SU-DHL-6 (cell line): ENCODE data around the gene COG6.

Source experiments
- H2AFZ ChIP-seq: fragments of 200-600 bp; sonication (generic); 2 replicates; pipeline ENCODE4 v1.6.1; 2014; ENCODE audit warnings: low read depth, mild to moderate bottlenecking, moderate library complexity, mixed read lengths, antibody characterized with exemption, low read length; ENCODE audit not compliant: severe bottlenecking
- H3F3A ChIP-seq: fragments of 200-600 bp; shearing (Covaris generic); 2 replicates; pipeline ENCODE4 v1.6.0; 2016; ENCODE audit warnings: antibody characterized with exemption, mild to moderate bottlenecking; ENCODE audit not compliant: insufficient read depth
- H3K27ac ChIP-seq: fragments of 200-600 bp; sonication (generic); 2 replicates; pipeline ENCODE4 v1.5.1; 2016; ENCODE audit warnings: low read depth, mild to moderate bottlenecking, low read length, moderate library complexity, mixed read lengths
- H3K27me3 ChIP-seq: fragments of 200-600 bp; sonication (generic), shearing (Covaris generic); 2 replicates; pipeline ENCODE4 v1.6.0; 2014; ENCODE audit warnings: mild to moderate bottlenecking, low read length
- H3K36me3 ChIP-seq: fragments of 200-600 bp; sonication (generic); 2 replicates; pipeline ENCODE4 v1.6.1; 2014; ENCODE audit warnings: mild to moderate bottlenecking, low read length, mixed read lengths
- H3K4me2 ChIP-seq: fragments of 300-600, 200-600 bp; shearing (Covaris generic), sonication (generic); 2 replicates; pipeline ENCODE4 v1.6.0; 2014; ENCODE audit warnings: low read length, low read depth, mild to moderate bottlenecking; ENCODE audit not compliant: poor library complexity, severe bottlenecking
- H3K4me3 ChIP-seq: fragments of 200-600 bp; sonication (generic); 2 replicates; pipeline ENCODE4 v1.5.1; 2014; ENCODE audit warnings: antibody characterized with exemption, low read length, mild to moderate bottlenecking, mixed read lengths; ENCODE audit not compliant: insufficient read depth, poor library complexity, severe bottlenecking
- H3K79me2 ChIP-seq: fragments of 200-600 bp; sonication (generic); 2 replicates; pipeline ENCODE4 v1.6.1; 2014; ENCODE audit warnings: mild to moderate bottlenecking, low read length, moderate library complexity; ENCODE audit not compliant: insufficient read depth
- H3K9ac ChIP-seq: fragments of 200-600 bp; sonication (generic); 2 replicates; pipeline ENCODE4 v1.7.0; 2014; ENCODE audit warnings: mild to moderate bottlenecking, low read length
- H3K9me2 ChIP-seq: fragments of 200-600 bp; sonication (generic); replicated peaks from 2 replicates; pipeline ENCODE4 v1.6.1; 2014; ENCODE audit warnings: low read length; ENCODE audit not compliant: insufficient read depth
- H3K9me3 ChIP-seq: fragments of 200-600 bp; sonication (generic); 2 replicates; pipeline ENCODE4 v1.6.1; 2014; ENCODE audit warnings: low read length, mixed read lengths; ENCODE audit not compliant: insufficient read depth
- H4K20me1 ChIP-seq: fragments of 200-600 bp; sonication (generic); 2 replicates; pipeline ENCODE4 v1.6.1; 2014; ENCODE audit warnings: low read depth, mild to moderate bottlenecking, antibody characterized with exemption, low read length, moderate library complexity, mixed read lengths
- CTCF ChIP-seq: fragments of 200-600 bp; sonication (generic); IDR thresholded peaks from one replicate; pipeline ENCODE4 v1.5.1; 2017; ENCODE audit warnings: antibody characterized with exemption, mild to moderate bottlenecking, low read length, moderate library complexity; ENCODE audit not compliant: insufficient read depth, poor library complexity, severe bottlenecking
- EZH2phosphoT487 ChIP-seq: fragments of 200-600 bp; sonication (generic), shearing (Covaris generic); conservative IDR thresholded peaks from 2 replicates; pipeline ENCODE4 v1.6.1; 2018; ENCODE audit warnings: mild to moderate bottlenecking, antibody characterized with exemption, low read length, moderate library complexity, mixed read lengths

COG6 gene

GRCh38 chr13:39767791-39768517 lies 112.5 kb downstream of the COG6 start:
- Histone ChIP-seq H3K36me3 (no peaks in the 10 kb centered on the region), H4K20me1 (no peaks in the 10 kb centered on the region), H3K4me2 (no peak overlapping the region), H3K9me3 (no peaks in the 10 kb centered on the region; the same call in 1 of the 2 replicates), H2AFZ (no peak overlapping the region), H3K9ac (no peak overlapping the region), H3F3A (no peaks in the 10 kb centered on the region), H3K9me2 (no peaks in the 10 kb centered on the region), H3K79me2 (no peaks in the 10 kb centered on the region), H3K27ac (no peak overlapping the region), H3K4me3 (no peak overlapping the region), H3K27me3 (no peaks in the 10 kb centered on the region)
- TF ChIP-seq EZH2phosphoT487 (no peak), CTCF (no peak)

- no peaks in the 10 kb centered on the region for H3K9me2 ChIP-seq
- H3K9ac ChIP-seq: no peak overlapping the region
- H2AFZ ChIP-seq: no peak overlapping the region
- TF ChIP-seq EZH2phosphoT487: no peak
- TF ChIP-seq CTCF: no peak
- H4K20me1 ChIP-seq: no peaks in the 10 kb centered on the region
- no peaks in the 10 kb centered on the region for H3F3A ChIP-seq
- H3K27ac ChIP-seq: no peak overlapping the region
- no peak overlapping the region for H3K4me3 ChIP-seq
- H3K36me3 ChIP-seq: no peaks in the 10 kb centered on the region
- H3K79me2 ChIP-seq: no peaks in the 10 kb centered on the region
- H3K4me2 ChIP-seq: no peak overlapping the region
- H3K27me3 ChIP-seq: no peaks in the 10 kb centered on the region
- H3K9me3 ChIP-seq: no peaks in the 10 kb centered on the region; the same call in 1 of the 2 replicates
These were observed 113.5 kb downstream of the COG6 start for GRCh38 chr13:39768962-39769361.

- Histone ChIP-seq H3K9me3 (no peaks in the 10 kb centered on the region; the same call in 1 of the 2 replicates), H3K9ac (no peak overlapping the region), H2AFZ (no peak overlapping the region), H3K4me2 (no peak overlapping the region), H3F3A (no peaks in the 10 kb centered on the region), H3K27ac (no peak overlapping the region), H3K27me3 (no peaks in the 10 kb centered on the region), H3K9me2 (no peaks in the 10 kb centered on the region), H3K79me2 (no peaks in the 10 kb centered on the region), H3K4me3 (no peak overlapping the region), H3K36me3 (no peaks in the 10 kb centered on the region), H4K20me1 (no peaks in the 10 kb centered on the region)
- no peak for TF ChIP-seq CTCF
- no peak for TF ChIP-seq EZH2phosphoT487
These were observed 115.0 kb downstream of the COG6 start for GRCh38 chr13:39770221-39771090.
